GM19372 (cell line): ENCODE measurements around the gene OR13C8.
"Not testable (repeated sequence)": the region's sequence is repeated elsewhere in the genome, so short reads cannot be mapped to it uniquely, and the experiment has no call there.

Experiments used
- ATAC-seq: cut with Tn5 transposase; IDR thresholded peaks from one replicate; pipeline ENCODE4 v1.9.1; 2021; ENCODE audit warnings: mild to moderate bottlenecking, low read depth, moderate library complexity; ENCODE audit not compliant: unreplicated experiment

Gene OR13C8

GRCh38 chr9:104568868-104569267 lies at the start of gene OR13C8:
Gene OR13C8, plus strand, starts transcription at chr9:104569168. Its CDS starts 0 bp downstream, at chr9:104569168.
- ATAC-seq = no peak

DNA sequence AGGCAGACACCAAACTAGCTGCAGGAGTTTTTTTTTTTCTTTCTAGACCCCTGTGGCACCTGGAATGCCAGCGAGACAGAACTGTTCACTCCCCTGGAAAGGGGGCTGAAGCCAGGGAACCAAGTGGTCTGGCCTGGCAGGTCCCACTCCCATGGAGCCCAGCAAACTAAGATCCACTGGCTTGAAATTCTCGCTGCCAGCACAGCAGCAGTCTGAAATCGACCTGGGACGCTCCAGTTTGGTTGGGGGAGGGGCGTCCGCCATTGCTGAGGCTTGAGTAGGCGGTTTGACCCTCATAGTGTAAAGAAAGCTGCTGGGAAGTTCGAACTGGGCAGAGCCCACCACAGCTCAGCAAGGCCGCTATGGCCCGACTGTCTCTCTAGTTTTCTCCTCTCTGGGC lies 48.7 kb upstream of the OR13C8 start:
- not testable (repeated sequence) for ATAC-seq

DNA sequence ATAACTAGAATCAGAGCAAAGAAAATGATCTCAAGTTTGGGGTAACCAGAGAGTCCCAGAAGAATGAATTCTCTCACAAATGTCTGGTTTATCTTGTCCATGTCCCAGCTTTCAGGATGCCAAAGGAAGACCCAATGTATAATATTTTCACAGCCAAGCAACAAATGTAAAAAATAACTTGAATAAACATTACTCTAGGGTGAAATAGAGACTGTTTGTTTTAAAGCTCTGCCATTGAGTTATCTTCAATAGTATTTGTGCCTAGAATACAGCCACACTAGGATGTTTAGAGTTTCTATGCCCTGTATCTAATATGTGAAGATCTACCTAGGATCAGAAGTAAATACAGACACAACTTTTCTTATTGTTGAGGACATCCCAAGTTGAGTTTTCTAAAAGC lies 41.9 kb upstream of the OR13C8 start, which contains the start of gene OR13C4:
Gene OR13C4, minus strand, starts transcription at position 101 of the 400 bp plus-strand sequence. Its CDS starts 0 bp downstream, at position 101.
- no peak for ATAC-seq

DNA sequence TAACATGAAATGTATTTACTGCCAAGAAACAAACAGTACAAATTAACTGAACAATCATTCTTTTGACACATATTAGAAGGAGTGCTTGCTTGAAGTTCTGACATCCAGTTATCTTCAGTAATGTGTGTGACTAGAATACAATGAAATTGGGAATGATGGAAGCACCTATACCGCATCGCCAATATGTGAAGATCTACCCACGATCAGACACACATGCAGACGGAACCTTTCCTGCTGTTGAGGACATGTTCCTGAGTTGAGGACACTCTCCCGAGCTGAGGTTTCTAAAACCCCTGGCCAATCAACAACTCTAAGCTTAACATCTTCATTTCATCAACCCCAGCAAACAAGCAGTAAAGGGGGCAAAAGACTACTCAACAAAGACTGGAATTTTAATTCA lies 32.2 kb upstream of the OR13C8 start, which contains the start of gene OR13C3:
Gene OR13C3, minus strand, starts transcription at position 101 of the 400 bp plus-strand sequence. CDS start 133 bp downstream, outside the sequence.
- no peak for ATAC-seq

DNA sequence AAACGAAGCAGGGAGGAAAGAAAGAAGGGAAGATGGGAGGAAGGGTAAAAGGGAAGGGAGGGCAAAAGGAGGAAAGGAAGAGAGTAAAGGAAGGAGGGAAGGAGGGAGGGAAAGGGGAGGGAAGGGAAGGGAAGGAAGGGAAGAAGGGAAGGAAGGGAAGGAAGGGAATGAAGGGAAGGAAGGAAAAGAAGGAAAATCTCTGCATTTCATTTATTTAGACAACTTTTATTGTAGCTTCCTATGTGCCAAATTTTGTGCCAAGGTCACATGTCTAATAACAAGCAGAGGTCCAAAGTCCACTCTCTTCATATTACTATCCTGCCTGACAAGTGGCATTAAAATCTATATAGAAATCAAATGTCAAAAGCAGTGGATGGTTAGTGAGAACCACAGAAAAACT lies 29.7 kb upstream of the OR13C8 start:
- ATAC-seq = no peak

GRCh38 chr9:104544644-104545043 lies 24.3 kb upstream of the OR13C8 start:
- ATAC-seq = no peak

DNA sequence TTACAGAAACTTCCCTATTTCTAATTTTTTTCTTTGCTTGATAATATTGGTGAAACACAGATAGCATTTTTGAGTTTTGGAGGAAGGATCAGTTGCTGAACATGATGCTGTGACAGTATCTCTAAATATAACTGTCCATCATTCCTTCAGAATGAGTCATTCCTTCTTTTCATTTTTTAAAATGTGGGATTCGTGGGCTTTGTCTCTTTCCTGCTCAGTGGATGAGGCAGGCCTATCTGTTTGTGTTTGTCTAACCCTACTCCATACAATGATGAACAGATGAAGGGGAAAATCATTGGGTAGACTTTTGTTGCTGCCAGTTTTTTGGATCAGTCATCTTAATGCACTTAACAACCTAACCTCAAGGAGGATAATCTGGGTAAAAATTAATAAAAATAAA lies 15.7 kb upstream of the OR13C8 start:
- no peak for ATAC-seq

- ATAC-seq = no peak
Observed at GRCh38 chr9:104555521-104555920, 13.4 kb upstream of the OR13C8 start.

DNA sequence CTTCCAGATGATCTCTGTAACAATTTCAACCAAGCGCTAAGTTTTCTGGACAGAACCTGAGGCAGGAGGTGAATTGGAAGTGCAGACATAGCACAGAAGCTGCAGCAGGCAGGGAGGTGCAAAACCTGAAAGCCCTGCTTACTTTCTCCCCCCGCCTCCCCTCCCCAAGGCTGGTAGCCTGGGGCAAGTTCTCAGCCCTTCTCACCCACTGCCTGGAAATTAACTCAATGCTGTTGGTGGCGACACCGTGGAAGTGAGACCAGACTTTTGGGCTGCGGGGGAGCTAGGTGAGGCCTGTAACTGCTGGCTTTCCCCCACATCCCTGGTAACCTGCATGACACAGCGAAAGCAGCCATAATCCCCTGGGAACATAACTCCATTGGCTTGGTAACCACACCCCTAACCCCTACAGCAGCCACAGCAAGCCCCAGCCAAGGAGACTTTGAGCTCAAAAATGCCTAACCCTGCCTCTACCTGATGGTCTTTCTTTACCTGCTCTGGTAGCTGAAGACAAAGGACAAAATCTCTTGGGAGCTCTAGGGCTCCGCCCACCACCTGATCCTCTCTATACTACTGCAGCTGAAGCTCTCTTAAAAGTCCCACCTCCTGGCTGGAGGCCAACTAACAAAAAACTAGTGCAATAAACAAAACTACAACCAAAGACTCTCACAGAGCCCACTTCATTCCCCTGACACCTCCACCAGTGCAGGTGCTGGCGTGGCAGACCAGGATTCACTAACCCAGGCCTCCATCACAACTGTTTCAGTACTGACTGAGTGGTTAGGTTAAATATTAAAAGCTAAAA lies 11.9 kb upstream of the OR13C8 start:
- ATAC-seq = no peak

DNA sequence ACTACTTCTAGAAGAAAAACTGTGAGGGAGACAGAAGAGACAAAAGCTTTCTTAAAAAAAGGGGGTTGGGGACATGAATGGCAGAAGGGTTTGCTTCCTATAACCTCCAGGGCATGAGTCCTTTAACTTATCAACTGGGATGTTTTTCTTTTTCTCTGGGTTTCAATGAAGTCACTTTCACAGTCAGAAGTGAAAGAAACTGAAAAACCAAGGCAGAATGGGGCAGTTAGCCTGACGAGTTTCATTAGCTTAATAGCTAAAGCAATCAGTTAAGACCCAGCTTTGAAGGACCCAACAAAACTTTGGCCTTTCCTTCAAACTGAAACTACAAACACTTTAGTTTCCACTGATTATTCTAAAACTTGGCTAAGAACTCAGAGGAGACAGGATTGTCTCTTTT lies 4.6 kb upstream of the OR13C8 start:
- no peak for ATAC-seq

GRCh38 chr9:104572612-104573011 lies 3.6 kb downstream of the OR13C8 start:
- ATAC-seq = no peak

DNA sequence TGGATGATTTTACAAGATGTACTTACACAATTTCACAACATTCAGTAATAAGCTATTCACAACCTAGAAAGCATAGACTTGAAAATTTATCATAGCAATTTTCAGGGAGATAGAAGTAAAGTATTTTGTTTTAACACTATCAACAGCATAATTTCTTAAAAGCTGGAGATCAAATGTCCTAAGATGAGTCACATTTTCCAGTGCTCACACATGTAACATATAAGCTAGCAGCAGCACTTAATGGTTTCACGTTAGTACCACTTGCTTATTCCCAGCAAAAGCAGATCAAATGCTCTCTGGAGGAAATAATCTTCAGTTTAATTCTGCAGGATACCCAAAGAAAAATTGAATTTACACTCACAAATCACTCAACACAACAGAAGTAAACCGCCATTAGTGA lies 6.5 kb downstream of the OR13C8 start:
- ATAC-seq = no peak

DNA sequence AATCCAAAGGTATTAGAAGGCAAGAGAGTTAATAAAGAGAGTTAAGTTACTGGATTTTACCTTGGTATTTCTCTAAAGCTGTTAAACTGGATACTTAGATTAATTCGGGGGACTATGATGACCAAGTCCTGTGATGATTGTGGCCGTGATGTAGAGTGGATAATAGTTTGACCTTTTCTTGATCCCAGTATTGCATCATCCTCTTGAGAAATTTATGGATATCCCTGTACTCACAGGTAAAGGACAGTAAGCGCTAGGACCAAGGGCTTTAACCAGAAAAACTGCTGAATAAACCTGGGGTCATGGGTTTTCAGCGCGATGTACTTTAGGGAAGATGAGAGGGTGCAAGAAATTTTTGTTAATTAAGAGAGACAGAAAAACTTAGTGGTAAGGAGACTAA lies 8.3 kb downstream of the OR13C8 start:
- ATAC-seq = no peak

DNA sequence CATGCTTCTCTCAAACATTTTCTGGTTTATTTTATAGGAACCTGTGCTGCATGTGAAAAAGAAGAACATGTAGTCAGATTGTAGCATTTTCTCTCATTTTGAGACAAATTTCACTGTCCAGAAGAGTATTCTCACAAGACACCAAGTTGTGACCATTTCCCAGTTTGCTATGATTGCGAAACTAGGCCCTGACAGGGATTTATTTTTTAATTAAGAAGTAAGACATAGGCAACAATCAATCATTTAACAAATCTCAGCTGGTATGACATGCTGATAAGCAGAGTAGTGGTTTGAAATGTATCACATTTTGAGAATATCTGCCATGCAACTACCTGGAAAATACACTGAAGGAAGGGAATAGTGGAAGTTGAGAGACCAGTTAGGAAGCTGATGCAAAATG lies 11.6 kb downstream of the OR13C8 start:
- ATAC-seq = no peak

DNA sequence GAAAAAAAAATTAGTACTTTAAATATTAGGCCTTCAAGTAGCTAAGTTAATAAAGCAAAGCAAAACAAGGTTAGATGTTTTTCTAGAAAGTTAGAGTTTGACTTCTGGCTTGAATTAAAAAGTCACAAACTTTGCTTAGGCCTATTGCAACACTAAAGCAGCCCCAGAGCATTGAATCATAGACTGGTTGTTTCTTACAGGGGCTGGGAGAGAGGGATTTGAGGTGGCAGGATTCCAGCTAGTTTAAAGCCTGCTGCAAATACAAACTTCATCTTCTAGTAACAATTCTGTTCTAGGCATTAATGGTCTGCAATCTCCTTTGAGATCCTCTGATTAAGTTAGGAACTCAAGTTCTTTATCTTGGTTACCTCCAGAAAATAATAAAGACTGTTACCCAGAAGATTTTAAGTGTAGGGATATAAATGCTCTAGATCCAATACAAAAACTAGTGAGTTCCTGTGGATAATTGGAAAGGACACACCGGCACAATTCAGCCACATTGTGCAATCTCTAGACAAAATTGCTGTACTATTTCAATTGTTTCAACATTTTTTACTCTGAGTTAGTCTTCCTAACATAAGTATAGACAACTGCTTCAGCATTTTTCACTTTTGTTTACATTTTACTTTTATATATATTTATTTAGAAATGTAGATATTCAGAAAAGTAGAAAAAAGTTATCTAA lies 17.7 kb downstream of the OR13C8 start:
- no peak for ATAC-seq

DNA sequence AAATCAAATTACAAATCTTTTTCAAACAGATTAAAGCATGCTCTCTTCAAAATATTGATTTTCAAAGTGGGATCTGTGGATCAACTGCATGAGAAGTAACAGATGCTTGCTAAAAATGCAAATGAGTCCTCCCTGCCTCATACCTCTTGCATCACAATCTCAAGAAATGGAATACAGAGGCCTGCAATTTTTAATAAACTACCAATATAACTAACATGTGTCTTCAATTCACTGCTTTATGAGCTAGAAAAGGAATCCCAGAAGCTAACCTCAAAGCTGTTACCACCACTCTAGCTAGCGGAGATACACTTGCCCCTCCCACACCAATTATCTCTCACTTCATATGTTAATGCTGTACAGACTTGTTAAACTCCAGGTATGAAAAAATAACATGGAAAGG lies 20.7 kb downstream of the OR13C8 start:
- ATAC-seq = no peak

- not testable (repeated sequence) for ATAC-seq
Observed at GRCh38 chr9:104598749-104599148, 29.8 kb downstream of the OR13C8 start.

GRCh38 chr9:104599313-104599712 lies 30.3 kb downstream of the OR13C8 start, which contains the start of gene OR13C5:
Gene OR13C5, minus strand, starts transcription at chr9:104599413. Its CDS starts 0 bp downstream, at chr9:104599413.
- ATAC-seq = not testable (repeated sequence)

DNA sequence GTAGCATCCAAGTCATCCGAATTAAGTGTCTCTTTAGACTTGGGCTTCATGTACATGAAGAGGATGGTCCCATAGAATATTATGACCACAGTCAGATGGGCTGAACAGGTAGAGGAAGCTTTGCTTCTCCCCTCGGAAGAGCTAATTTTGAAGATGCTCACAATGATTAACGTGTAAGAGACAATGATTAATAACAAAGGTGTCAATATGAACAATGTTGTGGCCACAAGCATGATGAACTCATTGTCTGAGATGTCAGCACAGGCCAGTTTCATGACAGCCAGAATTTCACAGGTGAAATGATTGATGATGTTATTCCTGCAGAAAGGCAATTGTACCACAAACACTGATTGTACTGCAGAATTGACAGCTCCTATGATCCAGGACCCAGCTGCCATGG lies 35.8 kb downstream of the OR13C8 start:
- no peak for ATAC-seq

DNA sequence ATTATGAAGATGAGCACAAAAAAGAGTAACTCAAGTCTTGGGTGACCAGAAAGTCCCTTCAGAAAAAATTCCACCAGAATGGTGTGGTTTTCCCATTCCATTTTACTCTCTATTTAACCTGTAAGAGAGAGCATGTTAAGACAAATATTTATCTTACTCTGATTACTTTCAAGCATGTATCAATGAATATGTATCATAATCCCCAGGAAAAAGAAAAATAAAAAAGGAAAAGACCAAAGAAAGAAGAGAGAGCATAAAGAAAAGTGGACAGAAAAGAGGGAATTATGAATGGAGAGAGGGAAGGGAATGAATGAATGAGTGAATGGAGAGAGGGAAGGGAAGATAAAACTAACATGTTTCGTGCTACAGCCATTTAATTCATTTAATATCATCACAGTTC lies 36.6 kb downstream of the OR13C8 start, which contains the start of gene OR13C2:
Gene OR13C2, minus strand, starts transcription at position 101 of the 400 bp plus-strand sequence. Its CDS starts 0 bp downstream, at position 101.
- ATAC-seq = not testable (repeated sequence)

GRCh38 chr9:104606152-104606551 lies 37.2 kb downstream of the OR13C8 start:
- no peak for ATAC-seq
